Measurements from ENCODE around the gene STARD13.
A peak's percentile ranks its signal among the peaks of the same experiment; 100 is the strongest.

DNA sequence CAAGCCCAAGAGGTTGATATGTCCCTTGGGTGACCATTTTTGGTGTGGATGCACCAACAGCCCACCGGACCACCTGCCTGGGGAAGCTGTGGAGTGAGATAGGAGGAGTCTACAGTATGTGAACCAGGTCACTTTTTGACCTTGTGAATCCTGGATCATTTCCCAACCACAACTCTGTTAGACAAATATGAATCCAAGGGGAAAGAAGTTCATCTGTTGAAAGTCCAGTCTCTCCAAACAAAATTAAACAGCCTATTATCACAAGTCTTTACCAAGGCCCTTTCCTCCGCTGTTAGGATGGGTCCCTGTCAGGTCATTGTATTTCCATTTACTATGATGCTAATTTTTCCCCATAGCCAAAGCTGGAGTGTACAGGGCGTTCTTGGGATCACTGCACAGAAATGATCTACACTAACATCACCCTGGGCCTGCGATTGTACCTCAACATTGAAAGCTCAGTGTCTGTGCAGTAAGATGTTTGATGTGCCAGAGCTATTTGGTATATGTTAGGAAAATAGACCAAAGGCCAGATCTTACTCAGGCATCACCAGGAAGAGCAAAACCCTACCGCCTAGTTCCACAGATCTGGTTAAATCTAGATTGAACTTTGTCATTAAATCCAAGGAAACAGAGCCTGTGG is 117.1 kb downstream of the STARD13 start:
- TF ChIP-seq HNF4G (IDR thresholded peaks at IDR 0.05) (peak; percentile 53), EGR1 (IDR thresholded peaks at IDR 0.05; ENCODE audit: low read depth in 2 of 2) (no peak), GABPA (IDR thresholded peaks at IDR 0.05 in 1 of 2, conservative IDR thresholded peaks at IDR 0.05 in 1 of 2) (no peak), TAF1 (conservative IDR thresholded peaks at IDR 0.05) (no peak), YY1 (IDR thresholded peaks at IDR 0.05) (peak; percentile 29)
- TF ChIP-seq, protein P1, sequence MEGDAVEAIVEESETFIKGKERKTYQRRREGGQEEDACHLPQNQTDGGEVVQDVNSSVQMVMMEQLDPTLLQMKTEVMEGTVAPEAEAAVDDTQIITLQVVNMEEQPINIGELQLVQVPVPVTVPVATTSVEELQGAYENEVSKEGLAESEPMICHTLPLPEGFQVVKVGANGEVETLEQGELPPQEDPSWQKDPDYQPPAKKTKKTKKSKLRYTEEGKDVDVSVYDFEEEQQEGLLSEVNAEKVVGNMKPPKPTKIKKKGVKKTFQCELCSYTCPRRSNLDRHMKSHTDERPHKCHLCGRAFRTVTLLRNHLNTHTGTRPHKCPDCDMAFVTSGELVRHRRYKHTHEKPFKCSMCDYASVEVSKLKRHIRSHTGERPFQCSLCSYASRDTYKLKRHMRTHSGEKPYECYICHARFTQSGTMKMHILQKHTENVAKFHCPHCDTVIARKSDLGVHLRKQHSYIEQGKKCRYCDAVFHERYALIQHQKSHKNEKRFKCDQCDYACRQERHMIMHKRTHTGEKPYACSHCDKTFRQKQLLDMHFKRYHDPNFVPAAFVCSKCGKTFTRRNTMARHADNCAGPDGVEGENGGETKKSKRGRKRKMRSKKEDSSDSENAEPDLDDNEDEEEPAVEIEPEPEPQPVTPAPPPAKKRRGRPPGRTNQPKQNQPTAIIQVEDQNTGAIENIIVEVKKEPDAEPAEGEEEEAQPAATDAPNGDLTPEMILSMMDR (IDR thresholded peaks at IDR 0.05; ENCODE audit: low read depth, low read length, missing input control) = no peak
- TF ChIP-seq, protein P2, sequence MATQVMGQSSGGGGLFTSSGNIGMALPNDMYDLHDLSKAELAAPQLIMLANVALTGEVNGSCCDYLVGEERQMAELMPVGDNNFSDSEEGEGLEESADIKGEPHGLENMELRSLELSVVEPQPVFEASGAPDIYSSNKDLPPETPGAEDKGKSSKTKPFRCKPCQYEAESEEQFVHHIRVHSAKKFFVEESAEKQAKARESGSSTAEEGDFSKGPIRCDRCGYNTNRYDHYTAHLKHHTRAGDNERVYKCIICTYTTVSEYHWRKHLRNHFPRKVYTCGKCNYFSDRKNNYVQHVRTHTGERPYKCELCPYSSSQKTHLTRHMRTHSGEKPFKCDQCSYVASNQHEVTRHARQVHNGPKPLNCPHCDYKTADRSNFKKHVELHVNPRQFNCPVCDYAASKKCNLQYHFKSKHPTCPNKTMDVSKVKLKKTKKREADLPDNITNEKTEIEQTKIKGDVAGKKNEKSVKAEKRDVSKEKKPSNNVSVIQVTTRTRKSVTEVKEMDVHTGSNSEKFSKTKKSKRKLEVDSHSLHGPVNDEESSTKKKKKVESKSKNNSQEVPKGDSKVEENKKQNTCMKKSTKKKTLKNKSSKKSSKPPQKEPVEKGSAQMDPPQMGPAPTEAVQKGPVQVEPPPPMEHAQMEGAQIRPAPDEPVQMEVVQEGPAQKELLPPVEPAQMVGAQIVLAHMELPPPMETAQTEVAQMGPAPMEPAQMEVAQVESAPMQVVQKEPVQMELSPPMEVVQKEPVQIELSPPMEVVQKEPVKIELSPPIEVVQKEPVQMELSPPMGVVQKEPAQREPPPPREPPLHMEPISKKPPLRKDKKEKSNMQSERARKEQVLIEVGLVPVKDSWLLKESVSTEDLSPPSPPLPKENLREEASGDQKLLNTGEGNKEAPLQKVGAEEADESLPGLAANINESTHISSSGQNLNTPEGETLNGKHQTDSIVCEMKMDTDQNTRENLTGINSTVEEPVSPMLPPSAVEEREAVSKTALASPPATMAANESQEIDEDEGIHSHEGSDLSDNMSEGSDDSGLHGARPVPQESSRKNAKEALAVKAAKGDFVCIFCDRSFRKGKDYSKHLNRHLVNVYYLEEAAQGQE (IDR thresholded peaks at IDR 0.05) = peak; percentile 28
- TF ChIP-seq, protein P3, sequence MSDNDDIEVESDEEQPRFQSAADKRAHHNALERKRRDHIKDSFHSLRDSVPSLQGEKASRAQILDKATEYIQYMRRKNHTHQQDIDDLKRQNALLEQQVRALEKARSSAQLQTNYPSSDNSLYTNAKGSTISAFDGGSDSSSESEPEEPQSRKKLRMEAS (IDR thresholded peaks at IDR 0.05) = no peak
- TF ChIP-seq, protein P4, sequence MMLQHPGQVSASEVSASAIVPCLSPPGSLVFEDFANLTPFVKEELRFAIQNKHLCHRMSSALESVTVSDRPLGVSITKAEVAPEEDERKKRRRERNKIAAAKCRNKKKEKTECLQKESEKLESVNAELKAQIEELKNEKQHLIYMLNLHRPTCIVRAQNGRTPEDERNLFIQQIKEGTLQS (IDR thresholded peaks at IDR 0.05) = no peak
- TF ChIP-seq, protein P5, sequence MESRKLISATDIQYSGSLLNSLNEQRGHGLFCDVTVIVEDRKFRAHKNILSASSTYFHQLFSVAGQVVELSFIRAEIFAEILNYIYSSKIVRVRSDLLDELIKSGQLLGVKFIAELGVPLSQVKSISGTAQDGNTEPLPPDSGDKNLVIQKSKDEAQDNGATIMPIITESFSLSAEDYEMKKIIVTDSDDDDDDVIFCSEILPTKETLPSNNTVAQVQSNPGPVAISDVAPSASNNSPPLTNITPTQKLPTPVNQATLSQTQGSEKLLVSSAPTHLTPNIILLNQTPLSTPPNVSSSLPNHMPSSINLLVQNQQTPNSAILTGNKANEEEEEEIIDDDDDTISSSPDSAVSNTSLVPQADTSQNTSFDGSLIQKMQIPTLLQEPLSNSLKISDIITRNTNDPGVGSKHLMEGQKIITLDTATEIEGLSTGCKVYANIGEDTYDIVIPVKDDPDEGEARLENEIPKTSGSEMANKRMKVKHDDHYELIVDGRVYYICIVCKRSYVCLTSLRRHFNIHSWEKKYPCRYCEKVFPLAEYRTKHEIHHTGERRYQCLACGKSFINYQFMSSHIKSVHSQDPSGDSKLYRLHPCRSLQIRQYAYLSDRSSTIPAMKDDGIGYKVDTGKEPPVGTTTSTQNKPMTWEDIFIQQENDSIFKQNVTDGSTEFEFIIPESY (IDR thresholded peaks at IDR 0.05) = no peak

Data from liver (tissue), 3 donors.